HEK293 (cell line): ENCODE measurements around the gene ZCCHC7.

Experiments used
- CTCF ChIA-PET: fragments of 350-600 bp; formaldehyde crosslinking; extraction: SDS; loops from one replicate; lab custom pipeline; 2021; ENCODE audit warnings: antibody characterized with exemption; lab: Yijun Ruan, JAX
- POLR2A ChIA-PET: fragments of 300-600 bp; formaldehyde crosslinking; extraction: SDS; loops from one replicate; lab custom pipeline; 2020; ENCODE audit warnings: antibody characterized with exemption, inconsistent platforms; lab: Yijun Ruan, JAX
- H3K27ac ChIP-seq: fragments of 200-500 bp; sonication (Bioruptor generic); 2 replicates; pipeline ENCODE4 v1.5.1; 2014; ENCODE audit warnings: low read depth, low read length, control low read depth, inconsistent platforms; ENCODE audit errors: extremely low read depth
- H3K36me3 ChIP-seq, 2 experiments: fragments of 200-500 bp in 1 of 2; sonication (Bioruptor generic) in 1 of 2; 1 replicate in 1 of 2; 2 replicates in 1 of 2; pipeline ENCODE4 v1.5.1; 2014 to 2017; ENCODE audit warnings: inconsistent platforms in 2 of 2, low read length in 2 of 2; ENCODE audit not compliant: control insufficient read depth in 2 of 2, insufficient read depth in 1 of 2
- H3K4me1 ChIP-seq: fragments of 200-500 bp; sonication (Bioruptor generic); 2 replicates; pipeline ENCODE4 v1.5.1; 2014; ENCODE audit warnings: mild to moderate bottlenecking, low read length, inconsistent platforms; ENCODE audit not compliant: control insufficient read depth, insufficient read depth
- H3K4me3 ChIP-seq: 2 replicates; pipeline ENCODE4 v1.5.1; 2011; ENCODE audit warnings: low read depth, mild to moderate bottlenecking, control low read depth, low read length, moderate library complexity
- H3K9me3 ChIP-seq: fragments of 200-500 bp; sonication (Bioruptor generic); 2 replicates; pipeline ENCODE4 v1.5.1; 2014; ENCODE audit warnings: low read depth, low read length, inconsistent platforms; ENCODE audit not compliant: control insufficient read depth, insufficient read depth
- EGR2 ChIP-seq: fragments of 450-650 bp; formaldehyde crosslinking; IDR thresholded peaks from 2 replicates; pipeline ENCODE4 v1.5.1; 2016; ENCODE audit warnings: low read depth, missing biosample characterization, missing genetic modification characterization
- ELK4 ChIP-seq: IDR thresholded peaks from 2 replicates; pipeline ENCODE4 v1.6.1; 2011; ENCODE audit warnings: mild to moderate bottlenecking, low read depth, low read length, borderline replicate concordance
- GLIS2 ChIP-seq: fragments of 450-650 bp; formaldehyde crosslinking; IDR thresholded peaks from 2 replicates; pipeline ENCODE4 v1.5.1; 2016; ENCODE audit warnings: missing biosample characterization, missing genetic modification characterization
- KLF16 ChIP-seq: fragments of 450-650 bp; formaldehyde crosslinking; IDR thresholded peaks from 2 replicates; pipeline ENCODE4 v1.5.1; 2017; ENCODE audit warnings: missing biosample characterization, missing genetic modification characterization
- MZF1 ChIP-seq: fragments of 450-650 bp; formaldehyde crosslinking; IDR thresholded peaks from 2 replicates; pipeline ENCODE4 v1.5.1; 2017; ENCODE audit warnings: missing biosample characterization, missing genetic modification characterization, borderline replicate concordance
- YY2 ChIP-seq: fragments of 450-650 bp; formaldehyde crosslinking; IDR thresholded peaks from 2 replicates; pipeline ENCODE4 v1.5.1; 2016; ENCODE audit warnings: missing biosample characterization, missing genetic modification characterization
- ZBTB1 ChIP-seq: fragments of 450-650 bp; formaldehyde crosslinking; IDR thresholded peaks from 2 replicates; pipeline ENCODE4 v1.5.1; 2016; ENCODE audit warnings: missing biosample characterization, missing genetic modification characterization
- ZNF140 ChIP-seq: fragments of 450-650 bp; formaldehyde crosslinking; IDR thresholded peaks from 2 replicates; pipeline ENCODE4 v1.5.1; 2016; ENCODE audit warnings: missing biosample characterization, missing genetic modification characterization
- ZNF174 ChIP-seq: fragments of 450-650 bp; formaldehyde crosslinking; IDR thresholded peaks from 2 replicates; pipeline ENCODE4 v1.5.0; 2017; ENCODE audit warnings: missing biosample characterization, mild to moderate bottlenecking, missing genetic modification characterization
- ZNF175 ChIP-seq: fragments of 450-650 bp; formaldehyde crosslinking; IDR thresholded peaks from 2 replicates; pipeline ENCODE4 v1.5.1; 2016; ENCODE audit warnings: missing biosample characterization, missing genetic modification characterization
- ZNF24 ChIP-seq: fragments of 450-650 bp; formaldehyde crosslinking; IDR thresholded peaks from 2 replicates; pipeline ENCODE4 v1.5.1; 2016; ENCODE audit warnings: missing biosample characterization, missing genetic modification characterization
- ZNF248 ChIP-seq: fragments of 450-650 bp; formaldehyde crosslinking; IDR thresholded peaks from 2 replicates; pipeline ENCODE4 v1.5.1; 2017; ENCODE audit warnings: missing biosample characterization, missing genetic modification characterization
- ZNF292 ChIP-seq: fragments of 450-650 bp; formaldehyde crosslinking; IDR thresholded peaks from 2 replicates; pipeline ENCODE4 v1.5.1; 2016; ENCODE audit warnings: low read depth, missing biosample characterization, missing genetic modification characterization, borderline replicate concordance
- ZNF311 ChIP-seq: fragments of 450-650 bp; formaldehyde crosslinking; IDR thresholded peaks from 2 replicates; pipeline ENCODE4 v1.5.1; 2017; ENCODE audit warnings: missing biosample characterization, missing genetic modification characterization, borderline replicate concordance
- ZNF335 ChIP-seq: fragments of 450-650 bp; formaldehyde crosslinking; conservative IDR thresholded peaks from 2 replicates; pipeline ENCODE4 v1.5.1; 2016; ENCODE audit warnings: missing biosample characterization, missing genetic modification characterization
- ZNF391 ChIP-seq: fragments of 450-650 bp; formaldehyde crosslinking; IDR thresholded peaks from 2 replicates; pipeline ENCODE4 v1.5.1; 2016; ENCODE audit warnings: low read depth, missing biosample characterization, missing genetic modification characterization, borderline replicate concordance
- ZNF473 ChIP-seq: fragments of 450-650 bp; formaldehyde crosslinking; IDR thresholded peaks from 2 replicates; pipeline ENCODE4 v1.5.1; 2017; ENCODE audit warnings: missing biosample characterization, missing genetic modification characterization
- ZNF530 ChIP-seq: fragments of 450-650 bp; formaldehyde crosslinking; IDR thresholded peaks from 2 replicates; pipeline ENCODE4 v1.5.1; 2016; ENCODE audit warnings: low read depth, missing biosample characterization, missing genetic modification characterization
- ZNF561 ChIP-seq: fragments of 450-650 bp; IDR thresholded peaks from 2 replicates; pipeline ENCODE4 v1.5.1; 2018; ENCODE audit warnings: missing biosample characterization, missing genetic modification characterization, borderline replicate concordance
- ZNF692 ChIP-seq: fragments of 450-650 bp; formaldehyde crosslinking; IDR thresholded peaks from 2 replicates; pipeline ENCODE4 v1.5.1; 2016; ENCODE audit warnings: missing biosample characterization, missing genetic modification characterization
- TF ChIP-seq, protein P1 (sequence below): fragments of 450-650 bp; formaldehyde crosslinking; IDR thresholded peaks from 2 replicates; pipeline ENCODE4 v1.5.1; 2016; ENCODE audit warnings: missing biosample characterization, missing genetic modification characterization
- TF ChIP-seq, protein P2 (sequence below): fragments of 450-650 bp; formaldehyde crosslinking; IDR thresholded peaks from 2 replicates; pipeline ENCODE4 v1.5.1; 2016; ENCODE audit warnings: missing biosample characterization, missing genetic modification characterization
- TF ChIP-seq, protein P3 (sequence below): fragments of 450-650 bp; formaldehyde crosslinking; conservative IDR thresholded peaks from 2 replicates; pipeline ENCODE4 v1.5.1; 2016; ENCODE audit warnings: low read depth, missing biosample characterization, missing genetic modification characterization

The ZCCHC7 gene

GRCh38 chr9:37405350-37405749 lies 285.0 kb downstream of the ZCCHC7 start (continued):
- no peak for TF ChIP-seq MZF1 (tag by site-specific recombination)
- TF ChIP-seq ZNF175 (tag by site-specific recombination): no peak
- TF ChIP-seq, all 188 proteins: peak for 0

- CTCF ChIA-PET: interaction anchor here (0.7 to 2.5 kb wide), 8 partner anchors 9 to 426 kb away, joined by 3 to 14 read pairs (median 4); no protein-coding TSS in a partner anchor
- H3K36me3 ChIP-seq: no peaks in the 10 kb centered on the region
- POLR2A ChIA-PET: interaction anchor here (0.7 kb wide), 1 partner anchor 533 kb away, joined by 5 read pairs; no protein-coding TSS in a partner anchor
- H3K9me3 ChIP-seq: no peaks in the 10 kb centered on the region
- no peak overlapping the region for H3K27ac ChIP-seq
- H3K4me1 ChIP-seq: no peaks in the 10 kb centered on the region
- no peak overlapping the region for H3K4me3 ChIP-seq
- TF ChIP-seq ZNF311 (no peak), ZNF391 (no peak), ZNF24 (tag by site-specific recombination) (no peak)
- TF ChIP-seq, protein P1, sequence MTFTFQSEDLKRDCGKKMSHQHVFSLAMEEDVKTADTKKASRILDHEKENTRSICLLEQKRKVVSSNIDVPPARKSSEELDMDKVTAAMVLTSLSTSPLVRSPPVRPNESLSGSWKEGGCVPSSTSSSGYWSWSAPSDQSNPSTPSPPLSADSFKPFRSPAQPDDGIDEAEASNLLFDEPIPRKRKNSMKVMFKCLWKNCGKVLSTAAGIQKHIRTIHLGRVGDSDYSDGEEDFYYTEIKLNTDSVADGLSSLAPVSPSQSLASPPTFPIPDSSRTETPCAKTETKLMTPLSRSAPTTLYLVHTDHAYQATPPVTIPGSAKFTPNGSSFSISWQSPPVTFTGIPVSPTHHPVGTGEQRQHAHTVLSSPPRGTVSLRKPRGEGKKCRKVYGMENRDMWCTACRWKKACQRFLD (tag by site-specific recombination): no peak
- TF ChIP-seq, all 188 proteins: peak for 0
Measured at GRCh38 chr9:37405764-37406380, 285.5 kb downstream of the ZCCHC7 start.

GRCh38 chr9:37406603-37407401 lies 286.4 kb downstream of the ZCCHC7 start:
- H3K36me3 ChIP-seq: no peaks in the 10 kb centered on the region
- H3K4me3 ChIP-seq: no peak overlapping the region
- TF ChIP-seq, protein P2, sequence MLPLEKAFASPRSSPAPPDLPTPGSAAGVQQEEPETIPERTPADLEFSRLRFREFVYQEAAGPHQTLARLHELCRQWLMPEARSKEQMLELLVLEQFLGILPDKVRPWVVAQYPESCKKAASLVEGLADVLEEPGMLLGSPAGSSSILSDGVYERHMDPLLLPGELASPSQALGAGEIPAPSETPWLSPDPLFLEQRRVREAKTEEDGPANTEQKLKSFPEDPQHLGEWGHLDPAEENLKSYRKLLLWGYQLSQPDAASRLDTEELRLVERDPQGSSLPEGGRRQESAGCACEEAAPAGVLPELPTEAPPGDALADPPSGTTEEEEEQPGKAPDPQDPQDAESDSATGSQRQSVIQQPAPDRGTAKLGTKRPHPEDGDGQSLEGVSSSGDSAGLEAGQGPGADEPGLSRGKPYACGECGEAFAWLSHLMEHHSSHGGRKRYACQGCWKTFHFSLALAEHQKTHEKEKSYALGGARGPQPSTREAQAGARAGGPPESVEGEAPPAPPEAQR: no peak
- TF ChIP-seq ZNF335 (tag by site-specific recombination) (no peak), ZBTB1 (tag by site-specific recombination) (no peak), ZNF561 (tag by site-specific recombination) (no peak), ZNF692 (tag by site-specific recombination) (no peak), ZNF292 (tag by site-specific recombination) (no peak), ZNF174 (no peak), ELK4 (no peak), KLF16 (tag by site-specific recombination) (no peak), ZNF473 (tag by site-specific recombination) (no peak), ZNF530 (tag by site-specific recombination) (no peak), YY2 (no peak), ZNF248 (tag by site-specific recombination) (no peak), ZNF140 (tag by site-specific recombination) (no peak), EGR2 (tag by site-specific recombination) (no peak), GLIS2 (no peak)
- TF ChIP-seq, protein P3, sequence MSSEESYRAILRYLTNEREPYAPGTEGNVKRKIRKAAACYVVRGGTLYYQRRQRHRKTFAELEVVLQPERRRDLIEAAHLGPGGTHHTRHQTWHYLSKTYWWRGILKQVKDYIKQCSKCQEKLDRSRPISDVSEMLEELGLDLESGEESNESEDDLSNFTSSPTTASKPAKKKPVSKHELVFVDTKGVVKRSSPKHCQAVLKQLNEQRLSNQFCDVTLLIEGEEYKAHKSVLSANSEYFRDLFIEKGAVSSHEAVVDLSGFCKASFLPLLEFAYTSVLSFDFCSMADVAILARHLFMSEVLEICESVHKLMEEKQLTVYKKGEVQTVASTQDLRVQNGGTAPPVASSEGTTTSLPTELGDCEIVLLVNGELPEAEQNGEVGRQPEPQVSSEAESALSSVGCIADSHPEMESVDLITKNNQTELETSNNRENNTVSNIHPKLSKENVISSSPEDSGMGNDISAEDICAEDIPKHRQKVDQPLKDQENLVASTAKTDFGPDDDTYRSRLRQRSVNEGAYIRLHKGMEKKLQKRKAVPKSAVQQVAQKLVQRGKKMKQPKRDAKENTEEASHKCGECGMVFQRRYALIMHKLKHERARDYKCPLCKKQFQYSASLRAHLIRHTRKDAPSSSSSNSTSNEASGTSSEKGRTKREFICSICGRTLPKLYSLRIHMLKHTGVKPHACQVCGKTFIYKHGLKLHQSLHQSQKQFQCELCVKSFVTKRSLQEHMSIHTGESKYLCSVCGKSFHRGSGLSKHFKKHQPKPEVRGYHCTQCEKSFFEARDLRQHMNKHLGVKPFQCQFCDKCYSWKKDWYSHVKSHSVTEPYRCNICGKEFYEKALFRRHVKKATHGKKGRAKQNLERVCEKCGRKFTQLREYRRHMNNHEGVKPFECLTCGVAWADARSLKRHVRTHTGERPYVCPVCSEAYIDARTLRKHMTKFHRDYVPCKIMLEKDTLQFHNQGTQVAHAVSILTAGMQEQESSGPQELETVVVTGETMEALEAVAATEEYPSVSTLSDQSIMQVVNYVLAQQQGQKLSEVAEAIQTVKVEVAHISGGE (tag by site-specific recombination): no peak
- H3K4me1 ChIP-seq: no peaks in the 10 kb centered on the region
- ChIA-PET POLR2A (interaction anchor here (0.7 kb wide), 1 partner anchor 534 kb away, joined by 5 read pairs; no protein-coding TSS in a partner anchor), CTCF (interaction anchor here (0.7 to 2.5 kb wide), 15 partner anchors 9 to 427 kb away, joined by 3 to 14 read pairs (median 3); no protein-coding TSS in a partner anchor)
- H3K27ac ChIP-seq: no peak overlapping the region
- no peaks in the 10 kb centered on the region for H3K9me3 ChIP-seq
